Hematopoietic multipotent progenitor cell treated with erythropoietin and hydrocortisone succinate and interleukin-3 and kit ligand, for 17 days (in vitro differentiated cells): ENCODE measurements around the gene DST.

Experiments
- DNase-seq: peaks from one replicate; pipeline ENCODE4 v3.0.0-alpha.2; 2015; ENCODE audit warnings: low spot score

The DST gene

DNA sequence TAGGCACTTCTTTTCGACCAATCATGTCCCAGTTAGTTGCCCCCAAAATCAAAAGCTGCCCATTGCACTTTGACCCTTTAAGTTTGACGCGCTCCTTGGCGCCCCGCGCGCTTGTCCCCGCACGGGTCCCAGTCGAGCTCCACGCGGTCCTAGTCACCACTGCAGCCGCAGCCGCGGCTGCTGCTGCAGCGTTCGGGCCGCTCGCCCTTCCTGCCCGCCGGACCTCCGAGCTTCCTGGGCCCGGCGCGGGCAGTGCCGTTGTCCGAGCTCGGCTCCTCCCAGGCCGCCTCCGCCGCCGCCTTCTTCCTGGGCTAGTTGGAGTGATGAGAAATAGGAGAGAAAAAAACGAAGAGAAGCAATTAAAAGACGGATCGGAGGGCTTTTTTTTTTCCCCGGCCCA is 209.6 kb downstream of the DST start:
- DNase-seq, result no peak

DNA sequence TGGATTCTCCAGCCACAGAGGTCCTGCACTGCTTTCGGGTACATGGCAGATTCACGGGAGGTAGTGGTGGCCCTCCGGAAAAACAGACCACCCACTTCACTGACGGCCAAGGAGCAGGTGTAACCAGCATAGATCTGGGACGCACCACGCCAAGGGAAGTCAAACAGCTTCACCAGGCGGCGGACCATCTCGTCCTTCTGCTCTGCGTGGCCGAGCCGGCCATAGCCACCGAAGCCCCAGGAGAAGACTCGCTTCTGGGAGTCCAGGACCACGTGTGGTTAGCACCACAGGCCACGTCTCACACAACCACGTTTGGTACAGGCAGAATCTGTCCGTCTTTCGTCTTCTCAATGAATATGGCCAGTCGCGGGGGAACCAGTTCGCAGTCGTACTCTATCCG is 210.5 kb downstream of the DST start:
- no peak for DNase-seq

DNA sequence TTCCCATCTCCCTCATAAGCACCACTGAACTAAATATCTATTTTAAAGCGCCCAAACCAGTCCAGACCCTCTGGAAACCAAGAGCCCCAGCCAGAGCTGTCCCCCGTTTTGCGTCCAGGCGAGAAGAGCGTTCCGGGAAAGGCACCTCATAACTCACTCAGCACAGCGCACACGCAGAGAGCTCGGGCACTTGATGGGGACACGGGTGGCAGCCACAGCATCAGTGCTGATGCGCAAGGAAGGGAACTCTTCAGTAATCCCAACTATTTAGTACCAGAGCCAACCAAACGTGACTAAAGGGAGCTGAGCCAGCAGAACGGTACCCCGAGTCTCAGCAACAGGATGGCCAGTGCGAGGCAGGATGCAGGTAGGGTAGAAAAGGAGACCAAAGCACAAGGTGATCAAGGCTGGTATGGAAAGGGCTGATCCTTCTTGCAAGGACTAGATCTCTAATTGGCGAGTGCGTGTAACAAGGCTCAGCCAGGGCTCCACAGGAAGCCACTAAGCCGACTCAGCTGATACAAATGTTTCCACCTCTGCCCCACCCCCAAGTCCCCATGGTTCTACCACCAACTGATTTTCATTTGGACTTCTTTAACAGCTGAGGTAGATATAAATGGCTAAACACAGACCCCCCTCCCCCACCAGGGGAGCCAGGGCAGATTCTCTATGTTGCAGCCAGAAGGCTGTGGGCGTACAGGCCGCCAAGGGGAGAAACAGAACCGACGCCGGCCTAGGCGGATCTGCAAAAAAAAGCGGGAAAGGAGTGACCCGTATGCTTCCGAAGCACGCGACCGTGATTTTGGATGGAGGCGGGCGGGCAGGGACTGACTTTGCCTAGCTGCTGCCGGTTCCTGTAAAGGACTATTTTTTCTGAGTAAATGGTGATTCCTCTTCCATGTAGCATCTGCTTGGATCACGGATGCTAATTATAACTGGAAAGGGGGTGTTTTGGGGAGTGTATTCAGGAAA is 211.8 kb downstream of the DST start:
- DNase-seq, result no peak

DNA sequence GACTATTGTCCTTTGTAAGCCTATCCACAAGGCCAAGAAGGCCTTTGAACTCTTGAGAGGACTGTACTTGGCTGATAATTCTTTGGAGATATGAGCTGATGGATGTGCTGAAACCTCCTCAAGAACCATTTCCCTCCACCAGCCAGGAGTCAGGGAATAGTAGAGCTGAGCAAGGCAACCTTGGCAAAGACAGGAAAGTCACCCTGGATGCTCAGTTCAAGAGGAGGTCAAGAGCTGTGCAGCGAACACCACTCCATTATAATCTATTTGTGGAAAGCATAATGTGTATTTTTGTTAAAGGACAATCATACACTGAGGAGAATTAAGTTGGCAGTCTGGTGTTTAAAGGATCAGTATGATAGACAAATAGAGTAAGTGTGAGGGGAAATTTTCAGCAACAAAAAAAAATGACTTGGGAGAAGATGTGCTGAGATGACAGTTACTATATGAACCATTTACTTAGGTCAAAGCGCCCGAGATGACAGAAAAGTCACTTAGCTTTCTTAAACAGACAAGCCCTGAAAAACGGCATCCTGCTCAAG is 218.1 kb downstream of the DST start:
- DNase-seq, result no peak

DNA sequence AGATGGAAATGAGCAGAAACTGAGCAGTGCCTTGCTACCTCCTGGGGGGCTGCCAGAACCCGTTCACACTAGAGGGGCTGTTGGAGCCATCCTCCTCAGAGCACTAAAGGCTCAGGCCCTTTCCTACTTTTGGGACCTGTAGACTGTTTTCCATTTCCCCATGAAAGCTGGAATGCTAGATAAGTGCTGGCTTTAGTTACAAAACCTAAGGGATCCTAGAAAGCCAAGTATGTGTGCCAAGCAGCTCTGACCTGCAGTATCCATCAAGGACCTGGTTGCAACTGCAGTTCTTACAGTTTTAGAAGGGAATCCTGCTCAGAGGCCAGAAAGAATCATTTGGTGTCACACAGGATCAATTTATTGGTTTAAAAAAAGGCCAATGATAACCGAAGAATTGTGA is 218.6 kb downstream of the DST start:
- no peak for DNase-seq

DNA sequence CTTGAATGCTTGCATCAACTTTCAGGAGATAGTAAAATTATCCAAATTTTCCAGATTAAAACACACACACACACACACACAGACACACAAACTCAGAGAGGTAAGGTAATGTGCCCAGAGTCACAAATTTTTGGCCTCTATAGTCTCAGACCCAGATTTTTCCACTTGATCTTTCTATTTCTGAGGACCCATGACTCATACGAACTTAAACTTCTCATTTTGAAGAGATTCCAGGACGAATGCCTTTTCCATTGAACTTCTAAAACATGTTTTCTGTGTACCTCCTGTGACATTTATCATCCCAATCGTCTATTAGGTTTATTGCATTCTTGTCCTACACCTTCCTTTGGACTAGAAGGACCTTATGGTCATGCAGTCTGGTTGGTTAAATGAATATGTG is 222.4 kb downstream of the DST start:
- DNase-seq, result no peak

DNA sequence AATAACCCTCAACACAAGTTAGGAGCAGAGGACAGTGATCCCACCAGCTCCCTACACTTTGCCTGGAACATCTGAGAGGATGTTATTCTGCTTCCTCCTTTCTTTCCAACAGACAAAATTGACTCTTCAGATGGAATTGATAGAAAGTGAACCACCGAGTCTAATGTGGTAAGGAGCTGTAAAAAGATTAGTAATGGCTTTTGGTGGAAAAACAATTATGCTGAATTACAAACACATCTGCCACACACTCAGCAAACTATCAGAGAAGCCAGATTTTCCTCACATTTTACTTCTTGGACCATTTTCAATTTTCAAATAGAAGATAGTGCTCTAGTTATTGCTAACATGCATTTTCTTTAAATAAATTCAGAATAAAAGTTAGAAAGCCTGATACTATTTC is 223.5 kb downstream of the DST start:
- no peak for DNase-seq

DNA sequence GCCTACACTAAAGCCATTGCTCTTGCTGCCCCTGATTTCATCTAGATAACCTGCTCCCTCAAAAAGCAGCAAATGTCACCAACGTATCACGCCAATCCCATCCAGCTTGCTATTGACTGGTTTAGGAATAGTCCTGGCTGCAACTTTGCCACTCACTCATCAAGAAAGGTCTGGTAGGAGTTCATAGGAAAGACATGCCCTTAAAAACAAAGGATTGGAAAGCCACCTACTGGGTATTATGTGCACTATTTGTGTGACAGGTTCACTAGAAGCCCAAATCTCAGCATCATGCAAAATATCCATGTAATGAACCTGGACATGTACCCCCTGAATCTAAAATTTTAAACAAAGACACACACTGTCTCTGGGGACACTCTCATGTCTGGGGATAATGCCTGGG is 224.9 kb downstream of the DST start:
- DNase-seq, result no peak

DNA sequence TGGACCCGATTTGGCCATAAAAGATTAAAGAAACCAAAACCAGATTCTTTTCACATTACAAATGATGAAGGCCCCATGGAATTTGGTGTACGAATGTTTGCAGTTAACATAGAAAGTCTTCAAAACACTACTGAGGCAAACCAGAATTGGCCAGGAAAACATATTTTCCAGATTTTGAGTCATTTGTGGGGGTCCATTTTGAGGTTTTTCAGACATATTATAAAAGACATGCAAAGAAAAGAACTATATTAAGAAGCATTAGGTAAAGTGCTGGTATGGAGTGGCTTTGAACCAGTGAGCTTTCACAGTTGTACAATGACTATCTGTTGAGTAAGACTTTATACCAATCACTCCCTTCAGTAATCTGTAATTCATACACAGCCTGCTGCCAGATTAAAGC is 226.4 kb downstream of the DST start:
- DNase-seq, result no peak

DNA sequence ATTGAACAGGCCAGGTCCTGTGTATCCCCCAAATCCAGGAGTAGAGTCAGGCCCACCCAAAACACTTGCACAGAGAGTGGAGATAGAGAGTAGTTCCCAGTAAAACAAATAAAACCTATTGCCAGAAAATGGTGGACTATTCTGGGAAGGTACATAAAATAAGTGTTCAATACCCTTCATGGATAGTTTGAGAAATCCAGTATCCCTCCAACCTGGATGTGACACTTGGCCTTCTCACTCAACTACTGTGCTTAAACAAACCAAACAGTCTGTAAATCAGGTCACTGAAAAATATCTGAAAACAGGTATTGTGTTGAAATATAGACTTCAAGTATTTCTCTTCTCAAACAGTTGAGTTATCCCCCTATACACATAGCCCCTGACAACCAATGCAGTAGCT is 233.7 kb downstream of the DST start:
- DNase-seq, result no peak
